OCI-M2 (cell line): Measurements from ENCODE around the gene CCDC88C.

Experiments
- DNase-seq: peaks from one replicate; lab custom pipeline; 2025; ENCODE audit not compliant: unreplicated experiment; lab: John Stamatoyannopoulos, UW

Gene CCDC88C

GRCh38 chr14:91378930-91379578 is 38.6 kb downstream of the CCDC88C start:
- no peak for DNase-seq

GRCh38 chr14:91377700-91378652 is 39.6 kb downstream of the CCDC88C start:
- no peak for DNase-seq

GRCh38 chr14:91376547-91377477 is 40.8 kb downstream of the CCDC88C start:
- no peak for DNase-seq

- no peak for DNase-seq
These were observed 41.7 kb downstream of the CCDC88C start for GRCh38 chr14:91375720-91376452.

GRCh38 chr14:91374879-91375702 is 42.5 kb downstream of the CCDC88C start:
- DNase-seq, result no peak

- no peak for DNase-seq
These were observed 43.2 kb downstream of the CCDC88C start for GRCh38 chr14:91374287-91374878.

GRCh38 chr14:91373591-91374254 is 43.9 kb downstream of the CCDC88C start:
- no peak for DNase-seq

GRCh38 chr14:91372671-91373495 is 44.7 kb downstream of the CCDC88C start:
- no peak for DNase-seq

GRCh38 chr14:91371990-91372375 is 45.6 kb downstream of the CCDC88C start:
- no peak for DNase-seq

- DNase-seq, result no peak
These were observed 46.3 kb downstream of the CCDC88C start for GRCh38 chr14:91371011-91371989.

GRCh38 chr14:91369628-91370445 is 47.8 kb downstream of the CCDC88C start:
- DNase-seq, result no peak

- DNase-seq, result no peak
These were observed 48.7 kb downstream of the CCDC88C start for GRCh38 chr14:91368776-91369416.

GRCh38 chr14:91367173-91368171 is 50.1 kb downstream of the CCDC88C start:
- DNase-seq, result no peak

- no peak for DNase-seq
These were observed 50.9 kb downstream of the CCDC88C start for GRCh38 chr14:91366749-91367148.
